Islet precursor cell (in vitro differentiated cells): ENCODE data around the gene MAP1LC3B2.

Experiments
- DNase-seq: peaks from one replicate; pipeline ENCODE4 v3.0.0-alpha.2; 2018

The MAP1LC3B2 gene

GRCh38 chr12:116538076-116538591, 21.0 kb upstream of the MAP1LC3B2 start:
- DNase-seq: no peak

GRCh38 chr12:116538682-116539305, 20.4 kb upstream of the MAP1LC3B2 start:
- no peak for DNase-seq

- DNase-seq: peak; percentile 82
Measured at GRCh38 chr12:116539361-116539771, 19.8 kb upstream of the MAP1LC3B2 start.

GRCh38 chr12:116539905-116540482, 19.2 kb upstream of the MAP1LC3B2 start:
- DNase-seq: peak; percentile 72

GRCh38 chr12:116540622-116541152, 18.5 kb upstream of the MAP1LC3B2 start:
- no peak for DNase-seq

GRCh38 chr12:116541547-116542344, 17.4 kb upstream of the MAP1LC3B2 start:
- DNase-seq: no peak

GRCh38 chr12:116542345-116542956, 16.7 kb upstream of the MAP1LC3B2 start:
- DNase-seq: peak; percentile 78

- no peak for DNase-seq
Measured at GRCh38 chr12:116544656-116545055, 14.5 kb upstream of the MAP1LC3B2 start.

GRCh38 chr12:116545144-116545543, 14.0 kb upstream of the MAP1LC3B2 start:
- no peak for DNase-seq

GRCh38 chr12:116545936-116546335, 13.2 kb upstream of the MAP1LC3B2 start:
- DNase-seq: no peak

- peak; percentile 89 for DNase-seq
Measured at GRCh38 chr12:116547955-116548501, 11.2 kb upstream of the MAP1LC3B2 start.

GRCh38 chr12:116549993-116550392, 9.2 kb upstream of the MAP1LC3B2 start:
- DNase-seq: no peak

GRCh38 chr12:116551151-116551550, 8.0 kb upstream of the MAP1LC3B2 start:
- DNase-seq: no peak

- no peak for DNase-seq
Measured at GRCh38 chr12:116551619-116551951, 7.6 kb upstream of the MAP1LC3B2 start.

GRCh38 chr12:116551952-116552772, 7.0 kb upstream of the MAP1LC3B2 start:
- no peak for DNase-seq

- no peak for DNase-seq
Measured at GRCh38 chr12:116552773-116553373, 6.3 kb upstream of the MAP1LC3B2 start.

- no peak for DNase-seq
Measured at GRCh38 chr12:116556356-116556952, 2.7 kb upstream of the MAP1LC3B2 start.

- DNase-seq: no peak
Measured at GRCh38 chr12:116556964-116557698, 2.0 kb upstream of the MAP1LC3B2 start.

- DNase-seq: no peak
Measured at GRCh38 chr12:116558280-116559161, 660 bp upstream of the MAP1LC3B2 start.
